BJ (cell line): ENCODE results near the gene RNF225. TPM values are rescaled to one million over a fixed set of nuclear protein-coding genes. Genes with fewer than 3 reads are reported as not detected.

Experiments used
- CTCF ChIA-PET: fragments of 350-600 bp; formaldehyde crosslinking; extraction: SDS; loops from one replicate; lab custom pipeline; 2021; ENCODE audit warnings: antibody characterized with exemption, inconsistent platforms; lab: Yijun Ruan, JAX
- POLR2A ChIA-PET: fragments of 300-600 bp; sonication (Branson Sonifier 250); formaldehyde crosslinking; extraction: SDS; loops from one replicate; lab custom pipeline; 2021; ENCODE audit warnings: antibody characterized with exemption; lab: Charles Lee
- DNase-seq: peaks from one replicate; pipeline ENCODE4 v3.0.0-alpha.2; 2011; ENCODE audit warnings: low read depth
- H3K27me3 ChIP-seq: 2 replicates; pipeline ENCODE4 v1.6.0; 2011; ENCODE audit warnings: low read length; ENCODE audit not compliant: control insufficient read depth, insufficient read depth
- H3K36me3 ChIP-seq: 2 replicates; pipeline ENCODE4 v1.5.1; 2011; ENCODE audit warnings: low read length; ENCODE audit not compliant: control insufficient read depth, insufficient read depth
- H3K4me3 ChIP-seq: 2 replicates; pipeline ENCODE4 v1.5.1; 2011; ENCODE audit warnings: low read depth, mild to moderate bottlenecking, control low read depth, low read length
- CTCF ChIP-seq: IDR thresholded peaks from 2 replicates; pipeline ENCODE4 v1.5.1; 2011; ENCODE audit warnings: low read depth, mild to moderate bottlenecking, control low read depth, inconsistent platforms, low read length, moderate library complexity; ENCODE audit not compliant: insufficient read depth
- polyA plus RNA-seq: library from polyadenylated mRNA; depleted of rRNA; stranded (reverse); fragments of >200 nt; gene quantifications from 2 replicates; pipeline ENCODE4 v1.2.3, GENCODE V29; 2011

The RNF225 gene
- polyA plus RNA-seq, 1 experiment = not detected

DNA sequence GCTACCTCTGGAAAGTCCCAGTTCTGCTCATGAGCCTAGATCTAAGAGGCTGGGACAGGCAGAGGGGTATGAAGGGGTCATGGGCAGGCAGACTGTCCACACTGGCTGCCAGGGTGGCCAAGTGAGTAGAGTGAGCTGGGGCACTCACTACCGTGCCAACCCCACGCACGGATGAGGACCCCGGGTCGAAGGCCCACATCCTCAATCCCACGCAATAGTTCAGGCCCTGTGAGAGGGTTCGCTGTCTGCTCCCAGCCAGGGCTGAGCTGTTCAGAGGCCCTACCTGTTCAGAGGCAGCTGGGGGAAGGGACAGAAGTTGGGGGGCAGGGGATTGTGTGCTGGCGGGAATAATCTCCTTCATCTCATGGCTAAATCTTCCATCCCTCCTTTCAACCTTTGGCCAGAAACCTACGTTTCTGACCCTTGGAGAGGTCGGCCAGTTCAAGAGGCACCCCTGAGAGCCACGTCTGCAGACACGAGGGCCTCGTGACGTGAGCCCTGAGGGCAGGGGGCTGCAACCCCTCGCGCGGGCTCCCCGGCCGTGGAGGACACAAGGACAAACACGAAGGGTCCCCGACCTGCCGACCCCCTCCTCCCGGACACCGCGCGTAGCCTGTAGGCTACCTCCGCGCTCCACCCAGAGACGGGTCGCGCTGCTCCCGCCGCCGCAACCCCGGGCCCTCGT lies 9.4 kb upstream of the RNF225 start:
- POLR2A ChIA-PET = no interaction called here
- CTCF ChIA-PET = no interaction called here
- TF ChIP-seq CTCF = no peak

GRCh38 chr19:58386576-58387337 lies 8.7 kb upstream of the RNF225 start, which contains the start of gene RPS5:
Gene RPS5, plus strand, starts transcription at chr19:58387269. Its CDS starts 869 bp downstream, at chr19:58388138.
- ChIA-PET CTCF (no interaction called here), POLR2A (no interaction called here)
- no peak for TF ChIP-seq CTCF
- peak within 1 kb of the TSS; percentile 62 for H3K4me3 ChIP-seq
- H3K36me3 ChIP-seq = peaks cover 3% of the 10 kb centered on the region
- no peaks in the 10 kb centered on the region for H3K27me3 ChIP-seq
- peak; percentile 92 for DNase-seq

More for the DNA sequence above, 9.4 kb upstream of the RNF225 start:
- peaks cover 3% of the 10 kb centered on the region for H3K36me3 ChIP-seq
- no peaks in the 10 kb centered on the region for H3K27me3 ChIP-seq
- peak overlapping the region; percentile 62 for H3K4me3 ChIP-seq
- no peak for DNase-seq

DNA sequence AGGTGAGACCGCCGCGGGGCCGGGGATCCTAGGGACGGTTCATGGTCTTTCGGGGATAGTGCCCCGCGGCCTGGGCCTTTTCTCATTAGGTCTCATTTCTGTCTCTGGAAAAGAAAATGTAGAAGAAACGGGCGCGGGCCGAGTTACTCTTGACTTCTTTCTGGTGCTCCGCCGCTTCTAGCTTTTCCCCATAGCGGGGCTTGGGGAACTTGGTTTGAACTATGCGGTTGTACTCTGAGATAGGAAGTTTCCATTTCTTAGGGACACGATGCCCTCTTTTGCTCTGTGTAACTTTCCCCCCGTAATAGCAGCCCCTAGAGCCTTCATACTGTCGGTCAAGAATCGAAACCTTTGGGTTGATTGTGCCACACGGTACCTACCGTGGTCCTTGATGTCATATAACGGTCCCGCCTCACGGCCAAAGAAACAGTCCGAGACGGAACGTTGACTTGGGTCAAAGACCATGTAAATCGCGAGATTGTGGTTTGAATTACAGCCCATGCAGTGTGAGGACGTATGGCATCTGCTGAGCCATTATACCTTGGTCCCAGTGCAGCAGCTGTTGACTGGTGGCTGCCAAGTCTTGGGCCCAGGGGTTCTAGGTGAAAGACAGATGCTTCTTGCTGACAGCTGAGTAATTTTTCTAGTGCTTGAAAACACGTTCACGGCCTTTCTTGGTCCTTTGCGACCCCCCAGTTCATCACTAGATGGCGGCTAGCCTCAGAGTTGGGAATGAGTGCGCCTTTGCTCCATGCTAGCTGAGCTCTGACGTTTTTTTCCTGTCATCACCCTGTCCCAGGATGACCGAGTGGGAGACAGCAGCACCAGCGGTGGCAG lies 7.9 kb upstream of the RNF225 start:
- no peak for DNase-seq
- no peaks in the 10 kb centered on the region for H3K27me3 ChIP-seq
- H3K4me3 ChIP-seq = peak overlapping the region; percentile 62
- POLR2A ChIA-PET = no interaction called here
- peaks cover 5% of the 10 kb centered on the region for H3K36me3 ChIP-seq
- CTCF ChIA-PET = no interaction called here
- TF ChIP-seq CTCF = no peak

- peak overlapping the region; percentile 62 for H3K4me3 ChIP-seq
- CTCF ChIA-PET = no interaction called here
- no peak for TF ChIP-seq CTCF
These were observed 7.3 kb upstream of the RNF225 start for GRCh38 chr19:58388175-58388526.

More at GRCh38 chr19:58388175-58388526, 7.3 kb upstream of the RNF225 start:
- POLR2A ChIA-PET = no interaction called here
- peaks cover 9% of the 10 kb centered on the region for H3K36me3 ChIP-seq
- no peaks in the 10 kb centered on the region for H3K27me3 ChIP-seq
- DNase-seq = no peak
